ENCODE results near the gene OR6C74. TPM values are rescaled to one million over a fixed set of nuclear protein-coding genes. Genes with fewer than 3 reads are reported as not detected.

The OR6C74 gene
- total RNA-seq, 2 experiments from 2014 or later = not detected

Other genes starting within 250 kb of the OR6C74 start
- not detected for gene NEUROD4, start 224.6 kb upstream of the OR6C74 start, total RNA-seq
- not detected for gene OR9K2, start 118.2 kb upstream of the OR6C74 start, total RNA-seq
- gene OR10A7, start 23.6 kb upstream of the OR6C74 start, total RNA-seq = not detected
- gene OR6C6, start 52.0 kb downstream of the OR6C74 start, total RNA-seq = not detected
- not detected for gene OR6C1, start 69.7 kb downstream of the OR6C74 start, total RNA-seq
- not detected for gene OR6C3, start 86.1 kb downstream of the OR6C74 start, total RNA-seq
- gene OR6C75, start 118.4 kb downstream of the OR6C74 start, total RNA-seq = not detected
- gene OR6C65, start 155.9 kb downstream of the OR6C74 start, total RNA-seq = not detected
- not detected for gene OR6C76, start 181.6 kb downstream of the OR6C74 start, total RNA-seq
- not detected for gene OR6C2, start 199.5 kb downstream of the OR6C74 start, total RNA-seq
- not detected for gene OR6C70, start 225.5 kb downstream of the OR6C74 start, total RNA-seq
- gene OR6C68, start 247.8 kb downstream of the OR6C74 start, total RNA-seq = not detected

Data from activated naive CD4-positive, alpha-beta T cell treated with anti-CD3 and anti-CD28 coated beads for 36 hours (primary cell).